BJ (cell line): ENCODE results near the gene PPARGC1A. TPM values are rescaled to one million over a fixed set of nuclear protein-coding genes. Genes with fewer than 3 reads are reported as not detected.

Experiments
- CTCF ChIA-PET: fragments of 350-600 bp; formaldehyde crosslinking; extraction: SDS; loops from one replicate; lab custom pipeline; 2021; ENCODE audit warnings: antibody characterized with exemption, inconsistent platforms; lab: Yijun Ruan, JAX
- POLR2A ChIA-PET: fragments of 300-600 bp; sonication (Branson Sonifier 250); formaldehyde crosslinking; extraction: SDS; loops from one replicate; lab custom pipeline; 2021; ENCODE audit warnings: antibody characterized with exemption; lab: Charles Lee
- DNase-seq: peaks from one replicate; pipeline ENCODE4 v3.0.0-alpha.2; 2011; ENCODE audit warnings: low read depth
- H3K27me3 ChIP-seq: 2 replicates; pipeline ENCODE4 v1.6.0; 2011; ENCODE audit warnings: low read length; ENCODE audit not compliant: control insufficient read depth, insufficient read depth
- H3K36me3 ChIP-seq: 2 replicates; pipeline ENCODE4 v1.5.1; 2011; ENCODE audit warnings: low read length; ENCODE audit not compliant: control insufficient read depth, insufficient read depth
- H3K4me3 ChIP-seq: 2 replicates; pipeline ENCODE4 v1.5.1; 2011; ENCODE audit warnings: low read depth, mild to moderate bottlenecking, control low read depth, low read length
- polyA plus RNA-seq: library from polyadenylated mRNA; depleted of rRNA; stranded (reverse); fragments of >200 nt; gene quantifications from 2 replicates; pipeline ENCODE4 v1.2.3, GENCODE V29; 2011
- TF ChIP-seq, protein P1 (sequence below): IDR thresholded peaks from 2 replicates; pipeline ENCODE4 v1.5.1; 2011; ENCODE audit warnings: low read depth, mild to moderate bottlenecking, control low read depth, inconsistent platforms, low read length, moderate library complexity; ENCODE audit not compliant: insufficient read depth

The PPARGC1A gene
- polyA plus RNA-seq, 1 experiment = 0.11 TPM

DNA sequence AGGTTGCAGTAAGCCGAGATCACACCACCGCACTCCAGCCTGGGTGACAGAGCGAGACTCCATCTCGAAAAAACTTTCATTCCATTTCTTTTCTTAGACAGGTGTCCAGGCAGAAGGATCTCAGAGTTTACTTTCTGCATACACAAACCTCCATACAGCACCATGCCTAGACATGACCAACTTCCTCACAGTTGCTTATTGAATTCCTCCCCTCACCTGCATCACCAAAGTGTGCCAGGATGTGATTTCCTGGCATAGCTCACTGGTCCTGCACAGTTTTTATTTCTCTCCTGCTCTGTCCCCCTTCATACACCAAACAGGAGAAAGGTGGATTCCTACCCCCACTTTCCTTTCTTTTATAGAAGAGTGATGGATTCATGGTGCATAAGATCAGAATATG, 34.7 kb upstream of the PPARGC1A start:
- Histone ChIP-seq H3K27me3 (no peaks in the 10 kb centered on the region), H3K36me3 (no peaks in the 10 kb centered on the region), H3K4me3 (no peak overlapping the region)
- TF ChIP-seq, protein P1, sequence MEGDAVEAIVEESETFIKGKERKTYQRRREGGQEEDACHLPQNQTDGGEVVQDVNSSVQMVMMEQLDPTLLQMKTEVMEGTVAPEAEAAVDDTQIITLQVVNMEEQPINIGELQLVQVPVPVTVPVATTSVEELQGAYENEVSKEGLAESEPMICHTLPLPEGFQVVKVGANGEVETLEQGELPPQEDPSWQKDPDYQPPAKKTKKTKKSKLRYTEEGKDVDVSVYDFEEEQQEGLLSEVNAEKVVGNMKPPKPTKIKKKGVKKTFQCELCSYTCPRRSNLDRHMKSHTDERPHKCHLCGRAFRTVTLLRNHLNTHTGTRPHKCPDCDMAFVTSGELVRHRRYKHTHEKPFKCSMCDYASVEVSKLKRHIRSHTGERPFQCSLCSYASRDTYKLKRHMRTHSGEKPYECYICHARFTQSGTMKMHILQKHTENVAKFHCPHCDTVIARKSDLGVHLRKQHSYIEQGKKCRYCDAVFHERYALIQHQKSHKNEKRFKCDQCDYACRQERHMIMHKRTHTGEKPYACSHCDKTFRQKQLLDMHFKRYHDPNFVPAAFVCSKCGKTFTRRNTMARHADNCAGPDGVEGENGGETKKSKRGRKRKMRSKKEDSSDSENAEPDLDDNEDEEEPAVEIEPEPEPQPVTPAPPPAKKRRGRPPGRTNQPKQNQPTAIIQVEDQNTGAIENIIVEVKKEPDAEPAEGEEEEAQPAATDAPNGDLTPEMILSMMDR = no peak
- DNase-seq = no peak
- POLR2A ChIA-PET = no interaction called here
- CTCF ChIA-PET = interaction anchor here (0.6 kb wide), 1 partner anchor 23 kb away, joined by 3 read pairs; no protein-coding TSS in a partner anchor

- H3K4me3 ChIP-seq = no peak overlapping the region
- ChIA-PET CTCF (no interaction called here), POLR2A (no interaction called here)
- TF ChIP-seq, protein P1 = no peak
- no peak for DNase-seq
- H3K27me3 ChIP-seq = no peaks in the 10 kb centered on the region
- no peaks in the 10 kb centered on the region for H3K36me3 ChIP-seq
Measured at GRCh38 chr4:23923840-23924239, 34.0 kb upstream of the PPARGC1A start.

DNA sequence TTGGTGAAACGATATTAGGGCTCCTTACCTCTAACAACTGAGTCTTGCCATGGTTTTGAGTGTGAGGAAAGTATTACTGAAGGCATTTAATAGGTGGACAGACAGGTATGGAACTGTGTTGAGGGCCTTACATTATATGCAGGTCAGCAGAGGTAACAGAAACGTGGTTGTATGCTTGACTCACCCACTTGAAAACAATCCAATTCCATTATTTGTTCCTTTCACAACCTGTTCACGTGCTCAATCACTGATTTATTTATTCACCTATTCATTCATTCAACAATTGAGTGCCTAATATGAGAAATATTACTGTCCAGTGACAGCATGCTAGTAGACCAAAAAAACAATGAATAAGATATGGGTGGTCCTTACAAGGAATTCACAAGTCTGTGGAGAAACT, 33.3 kb upstream of the PPARGC1A start:
- no peak overlapping the region for H3K4me3 ChIP-seq
- CTCF ChIA-PET = interaction anchor here (1.5 kb wide), 1 partner anchor 18 kb away, joined by 3 read pairs; no protein-coding TSS in a partner anchor
- POLR2A ChIA-PET = no interaction called here

DNA sequence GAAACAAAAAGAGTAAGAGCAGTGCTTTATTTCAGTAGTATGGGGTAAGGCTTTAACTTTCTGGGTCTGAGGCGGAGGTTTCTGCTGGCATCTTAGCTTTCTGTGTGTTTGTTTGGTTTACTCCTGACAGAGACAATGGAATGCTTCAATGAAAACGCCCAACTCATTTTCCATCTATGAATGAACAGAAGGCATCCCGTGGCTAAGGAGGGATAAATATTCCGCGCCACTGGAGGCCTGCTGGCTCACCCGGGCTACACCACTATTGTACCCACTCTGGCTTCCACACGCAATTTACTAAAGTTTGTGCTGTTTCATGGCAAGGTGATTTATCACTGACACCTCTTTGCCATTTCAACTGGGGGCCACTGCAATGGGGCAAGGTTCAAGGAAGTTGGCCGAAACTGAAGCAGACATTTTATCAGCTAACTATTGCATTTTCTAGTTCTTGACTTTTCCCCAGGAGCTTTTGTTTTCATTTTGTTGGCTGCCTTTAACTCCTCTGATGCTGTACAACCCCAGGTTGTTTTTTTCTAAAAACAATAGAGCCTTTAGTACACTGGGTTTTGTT, 32.8 kb upstream of the PPARGC1A start:
- ChIA-PET CTCF (interaction anchor here (1.5 kb wide), 1 partner anchor 17 kb away, joined by 3 read pairs; no protein-coding TSS in a partner anchor), POLR2A (no interaction called here)
- DNase-seq = no peak
- H3K4me3 ChIP-seq = no peak overlapping the region
- no peaks in the 10 kb centered on the region for H3K36me3 ChIP-seq
- TF ChIP-seq, protein P1 = no peak
- H3K27me3 ChIP-seq = no peaks in the 10 kb centered on the region

More for the DNA sequence above, 33.3 kb upstream of the PPARGC1A start:
- TF ChIP-seq, protein P1 = no peak
- no peak for DNase-seq
- Histone ChIP-seq H3K36me3 (no peaks in the 10 kb centered on the region), H3K27me3 (no peaks in the 10 kb centered on the region)

- POLR2A ChIA-PET = no interaction called here
- TF ChIP-seq, protein P1 = no peak
- no peaks in the 10 kb centered on the region for H3K36me3 ChIP-seq
Measured at GRCh38 chr4:23922013-23922412, 32.2 kb upstream of the PPARGC1A start.

More at GRCh38 chr4:23922013-23922412, 32.2 kb upstream of the PPARGC1A start:
- Histone ChIP-seq H3K27me3 (no peaks in the 10 kb centered on the region), H3K4me3 (no peak overlapping the region)
- CTCF ChIA-PET = interaction anchor here (1.5 kb wide), 1 partner anchor 16 kb away, joined by 3 read pairs; no protein-coding TSS in a partner anchor
- no peak for DNase-seq
